Breast epithelium (tissue), 3 donors: Measurements from ENCODE around the gene DCBLD1.

ENCODE experiments used
- CTCF ChIP-seq, 3 donors: fragments of 450-650 bp; IDR thresholded peaks; one replicate each; pipeline ENCODE4 v1.5.1; 2016 to 2017; ENCODE audit warnings: antibody characterized with exemption in 3 of 3, mild to moderate bottlenecking in 3 of 3, moderate library complexity in 3 of 3
- POLR2AphosphoS5 ChIP-seq, 3 donors: sonication (generic); formaldehyde crosslinking; IDR thresholded peaks; one replicate each; pipeline ENCODE4 v1.6.1; 2017; ENCODE audit warnings: antibody characterized with exemption in 3 of 3

GRCh38 chr6:117506180-117506835, 23.8 kb downstream of the DCBLD1 start:
- TF ChIP-seq CTCF (IDR thresholded peaks at IDR 0.05) (no peak), POLR2AphosphoS5 (IDR thresholded peaks at IDR 0.05) (no peak)
